Panc1 (cell line): ENCODE results near the gene CLDN15.

ENCODE experiments used
- CTCF ChIP-seq: fragments of 450-650 bp; IDR thresholded peaks from 2 replicates; pipeline ENCODE4 v1.5.1; 2017; ENCODE audit warnings: mild to moderate bottlenecking
- POLR2AphosphoS5 ChIP-seq: IDR thresholded peaks from 2 replicates; pipeline ENCODE4 v1.6.1; 2012; ENCODE audit warnings: mild to moderate bottlenecking, low read depth, low read length, moderate library complexity
- SIN3A ChIP-seq: IDR thresholded peaks from 2 replicates; pipeline ENCODE4 v1.6.1; 2012; ENCODE audit warnings: low read depth, mild to moderate bottlenecking, low read length, moderate library complexity, borderline replicate concordance; ENCODE audit not compliant: insufficient read depth
- TCF7L2 ChIP-seq: IDR thresholded peaks from 2 replicates; pipeline ENCODE4 v1.6.1; 2011; ENCODE audit warnings: mild to moderate bottlenecking, low read depth, low read length, inconsistent platforms

DNA sequence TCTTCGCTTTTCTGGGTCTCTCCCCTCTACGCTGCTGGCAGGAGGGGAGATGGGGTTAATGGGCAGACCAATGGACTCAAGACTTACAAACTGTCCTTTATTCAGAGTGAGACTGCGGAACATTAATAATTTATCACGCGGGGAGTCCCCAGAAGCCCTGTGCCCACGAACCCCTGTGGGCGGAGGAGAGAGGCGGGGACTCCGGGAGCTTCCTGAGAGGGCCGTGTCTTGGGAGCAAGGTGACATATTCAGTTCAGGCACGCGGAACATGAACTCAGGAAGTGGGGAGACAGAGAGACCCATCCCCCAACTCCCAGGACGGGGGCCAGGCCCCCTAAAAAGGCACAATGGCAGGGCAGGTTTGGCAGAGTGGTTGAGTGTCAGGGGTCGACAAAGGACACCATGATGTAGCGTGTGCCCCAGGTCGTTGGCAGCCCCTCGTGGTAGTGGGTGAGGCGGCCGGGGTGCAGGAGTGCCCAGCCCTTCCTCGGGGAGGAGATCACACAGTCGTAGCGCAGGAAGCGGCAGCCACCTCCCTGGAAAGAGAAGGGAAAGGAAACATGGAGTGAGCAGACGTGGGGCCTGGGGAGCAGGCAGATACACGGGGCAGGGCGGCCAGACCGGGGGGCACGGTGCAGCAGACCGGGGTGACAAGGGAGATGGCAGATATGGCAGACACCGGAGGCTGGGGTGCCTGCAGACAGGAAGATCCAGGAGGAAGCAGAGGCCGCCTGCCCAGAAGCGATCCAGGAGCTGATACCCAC lies 31.5 kb downstream of the CLDN15 start:
- TF ChIP-seq SIN3A, result no peak
- TF ChIP-seq POLR2AphosphoS5, result no peak
- no peak for TF ChIP-seq CTCF
- no peak for TF ChIP-seq TCF7L2
